ENCODE measurements around the gene NBEAL1. TPM values are rescaled to one million over a fixed set of nuclear protein-coding genes. Genes with fewer than 3 reads are reported as not detected.
A peak's percentile ranks its signal among the peaks of the same experiment; 100 is the strongest.
"Not testable (repeated sequence)": the region's sequence is repeated elsewhere in the genome, so short reads cannot be mapped to it uniquely, and the experiment has no call there.

Gene NBEAL1
- 12.2 and 13.5 TPM in 2 replicates for polyA plus RNA-seq (2013)

- Histone ChIP-seq H3K9ac (ENCODE audit: low read length) (peak within 1 kb of the TSS; percentile 95), H3K27ac (ENCODE audit: low read depth, low read length) (peak within 1 kb of the TSS; percentile 86), H4K91ac (ENCODE audit: low read depth, low read length) (peak within 1 kb of the TSS; percentile 86), H3K27me3 (ENCODE audit: insufficient read depth, low read length) (no peaks in the 10 kb centered on the region), H2BK5ac (ENCODE audit: low read depth, low read length, poor library complexity) (peak within 1 kb of the TSS; percentile 93), H3K4me3 (ENCODE audit: low read depth, low read length) (peak within 1 kb of the TSS; percentile 84), H3K23ac (ENCODE audit: low read length) (no peak within 1 kb of the TSS), H2AFZ (ENCODE audit: insufficient read depth, low read length, poor library complexity) (peak within 1 kb of the TSS; percentile 65), H2BK12ac (ENCODE audit: low read length) (peak within 1 kb of the TSS; percentile 32), H3K4me1 (ENCODE audit: control insufficient read depth in 1 of 2, insufficient read depth in 2 of 2, low read length in 2 of 2) (peaks cover 0 to 4% of the 10 kb centered on the region in 2 experiments), H2BK120ac (ENCODE audit: insufficient read depth, low read length, poor library complexity) (peak within 1 kb of the TSS; percentile 80), H3K9me3 (ENCODE audit: insufficient read depth, low read depth, low read length) (no peaks in the 10 kb centered on the region), H3K18ac (ENCODE audit: low read length) (peak within 1 kb of the TSS; percentile 82), H4K12ac (ENCODE audit: low read depth, low read length) (peak within 1 kb of the TSS; percentile 80), H3K14ac (ENCODE audit: low read length) (peak within 1 kb of the TSS; percentile 76), H3K79me1 (ENCODE audit: low read length) (peaks cover 6% of the 10 kb centered on the region), H4K8ac (ENCODE audit: low read depth, low read length) (peak within 1 kb of the TSS; percentile 81), H2AK5ac (ENCODE audit: low read length) (peak within 1 kb of the TSS; percentile 35), H3K4ac (ENCODE audit: low read depth, low read length) (peak within 1 kb of the TSS; percentile 64), H3K36me3 (ENCODE audit: control insufficient read depth in 1 of 2, insufficient read depth in 2 of 2, low read length in 2 of 2) (no peaks in the 10 kb centered on the region), H3K4me2 (ENCODE audit: low read length) (peak within 1 kb of the TSS; percentile 69), H3K79me2 (ENCODE audit: control insufficient read depth, insufficient read depth, low read length, poor library complexity) (peaks cover 4% of the 10 kb centered on the region)
- no CpG with 5 or more reads among the region's 59 CpGs for WGBS (ENCODE audit: extremely low coverage, insufficient coverage, insufficient read length)
- peak; percentile 99 to 100 for DNase-seq
Observed at GRCh38 chr2:203014456-203015199, at the start of gene NBEAL1. Gene NBEAL1, plus strand, starts transcription at chr2:203014875. Its CDS starts 1,510 bp downstream, at chr2:203016385.

DNA sequence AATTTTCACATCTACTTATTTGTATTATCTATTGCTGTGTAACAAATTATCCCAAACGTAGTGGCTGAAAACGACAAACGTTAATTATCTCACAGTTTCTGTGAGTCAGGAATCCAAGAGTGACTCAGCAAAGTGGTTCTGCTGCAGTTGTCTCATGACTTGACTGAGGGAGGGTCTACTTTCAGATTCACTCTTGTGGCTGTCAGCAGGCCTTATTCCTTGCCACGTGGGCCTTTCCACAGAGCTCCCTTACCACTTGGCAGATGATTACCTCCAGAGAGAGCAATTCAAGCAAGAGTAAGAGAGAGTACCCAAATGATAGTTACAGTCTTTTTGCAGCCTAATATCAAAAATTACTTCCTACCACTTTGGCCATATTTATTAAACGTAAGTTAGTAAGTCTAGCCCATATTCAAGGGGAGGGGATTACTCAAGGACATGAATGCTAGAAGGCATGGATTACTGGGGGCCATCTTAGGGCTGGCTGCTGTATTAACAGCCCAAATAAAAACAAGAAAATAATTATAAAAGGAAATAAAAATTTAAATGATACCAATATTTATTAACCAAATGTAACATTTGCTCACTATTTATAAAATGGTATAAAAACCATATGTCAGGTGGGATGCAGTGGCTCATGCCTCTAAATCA lies 48.7 kb upstream of the NBEAL1 start:
- Histone ChIP-seq H4K12ac (ENCODE audit: low read depth, low read length) (no peak overlapping the region), H3K79me2 (ENCODE audit: control insufficient read depth, insufficient read depth, low read length, poor library complexity) (no peaks in the 10 kb centered on the region), H3K4ac (ENCODE audit: low read depth, low read length) (no peak overlapping the region), H3K4me3 (ENCODE audit: low read depth, low read length) (no peak overlapping the region), H3K4me1 (ENCODE audit: control insufficient read depth in 1 of 2, insufficient read depth in 2 of 2, low read length in 2 of 2) (peaks cover 0 to 1% of the 10 kb centered on the region in 2 experiments), H2AK5ac (ENCODE audit: low read length) (no peak overlapping the region), H3K14ac (ENCODE audit: low read length) (no peak overlapping the region), H4K91ac (ENCODE audit: low read depth, low read length) (no peak overlapping the region), H3K9ac (ENCODE audit: low read length) (no peak overlapping the region), H3K4me2 (ENCODE audit: low read length) (peak overlapping the region; percentile 36), H2BK120ac (ENCODE audit: insufficient read depth, low read length, poor library complexity) (no peak overlapping the region), H3K18ac (ENCODE audit: low read length) (no peak overlapping the region), H2BK12ac (ENCODE audit: low read length) (peak overlapping the region; percentile 53), H3K36me3 (ENCODE audit: control insufficient read depth in 1 of 2, insufficient read depth in 2 of 2, low read length in 2 of 2) (no peaks in the 10 kb centered on the region), H2AFZ (ENCODE audit: insufficient read depth, low read length, poor library complexity) (no peak overlapping the region), H3K27ac (ENCODE audit: low read depth, low read length) (no peak overlapping the region), H3K9me3 (ENCODE audit: insufficient read depth, low read depth, low read length) (no peaks in the 10 kb centered on the region), H3K79me1 (ENCODE audit: low read length) (no peaks in the 10 kb centered on the region), H3K23ac (ENCODE audit: low read length) (no peak overlapping the region), H2BK5ac (ENCODE audit: low read depth, low read length, poor library complexity) (no peak overlapping the region), H3K27me3 (ENCODE audit: insufficient read depth, low read length) (no peaks in the 10 kb centered on the region), H4K8ac (ENCODE audit: low read depth, low read length) (no peak overlapping the region)
- peak; percentile 17 to 50 for DNase-seq
- WGBS (ENCODE audit: extremely low coverage, insufficient coverage, insufficient read length) = no CpG with 5 or more reads among the region's 5 CpGs

DNA sequence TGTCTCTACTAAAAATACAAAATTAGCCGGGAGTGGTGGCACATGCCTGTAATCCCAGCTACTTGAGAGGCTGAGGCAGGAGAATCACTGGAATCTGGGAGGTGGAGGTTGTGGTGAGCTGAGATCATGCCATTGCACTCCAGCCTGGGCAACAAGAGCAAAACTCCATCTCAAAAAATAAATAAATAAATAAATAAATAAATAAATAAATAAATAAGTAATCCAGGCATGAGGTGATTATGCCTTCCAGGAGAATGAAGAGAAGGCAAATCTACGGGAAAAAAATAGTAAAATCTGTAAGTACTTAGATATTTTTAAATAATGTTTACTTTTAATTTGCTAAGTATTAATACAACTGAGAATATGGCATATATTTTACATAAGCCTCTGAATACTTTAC lies 45.3 kb upstream of the NBEAL1 start:
- not testable (repeated sequence) for H4K8ac ChIP-seq (ENCODE audit: low read depth, low read length); H3K79me1 ChIP-seq (ENCODE audit: low read length); H3K27ac ChIP-seq (ENCODE audit: low read depth, low read length); DNase-seq; H4K12ac ChIP-seq (ENCODE audit: low read depth, low read length); H4K91ac ChIP-seq (ENCODE audit: low read depth, low read length); H3K9ac ChIP-seq (ENCODE audit: low read length); H3K4me2 ChIP-seq (ENCODE audit: low read length); H2AFZ ChIP-seq (ENCODE audit: insufficient read depth, low read length, poor library complexity); H3K36me3 ChIP-seq (ENCODE audit: control insufficient read depth in 1 of 2, insufficient read depth in 2 of 2, low read length in 2 of 2); H3K18ac ChIP-seq (ENCODE audit: low read length); H2BK120ac ChIP-seq (ENCODE audit: insufficient read depth, low read length, poor library complexity); H3K79me2 ChIP-seq (ENCODE audit: control insufficient read depth, insufficient read depth, low read length, poor library complexity); H3K4me3 ChIP-seq (ENCODE audit: low read depth, low read length); H3K9me3 ChIP-seq (ENCODE audit: insufficient read depth, low read depth, low read length); H3K27me3 ChIP-seq (ENCODE audit: insufficient read depth, low read length); H2BK12ac ChIP-seq (ENCODE audit: low read length); H3K23ac ChIP-seq (ENCODE audit: low read length); H3K4ac ChIP-seq (ENCODE audit: low read depth, low read length); H2AK5ac ChIP-seq (ENCODE audit: low read length); H3K14ac ChIP-seq (ENCODE audit: low read length); H3K4me1 ChIP-seq (ENCODE audit: control insufficient read depth in 1 of 2, insufficient read depth in 2 of 2, low read length in 2 of 2); H2BK5ac ChIP-seq (ENCODE audit: low read depth, low read length, poor library complexity)
- WGBS (ENCODE audit: extremely low coverage, insufficient coverage, insufficient read length) = no CpG with 5 or more reads among the region's 2 CpGs

DNA sequence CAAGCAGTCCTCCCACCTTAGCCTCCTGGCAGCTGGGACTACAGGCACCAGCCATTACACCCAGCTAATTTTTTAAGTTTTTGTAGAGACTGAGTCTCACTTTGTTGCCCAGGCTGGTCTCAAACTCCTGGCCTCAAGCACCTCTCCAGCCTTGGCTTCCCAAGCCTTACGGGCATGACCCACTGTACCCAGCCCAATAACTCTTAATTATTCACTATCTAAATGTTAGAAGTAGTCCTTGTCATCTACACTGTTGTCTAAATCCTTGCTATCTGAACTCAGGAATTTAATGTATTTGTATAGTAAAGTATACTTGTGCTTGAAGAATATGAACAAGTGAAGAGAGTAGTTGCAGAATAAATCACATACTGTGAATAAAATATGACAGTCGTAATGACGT lies 37.9 kb upstream of the NBEAL1 start:
- Histone ChIP-seq H3K14ac (ENCODE audit: low read length) (no peak overlapping the region), H3K4ac (ENCODE audit: low read depth, low read length) (no peak overlapping the region), H3K23ac (ENCODE audit: low read length) (no peak overlapping the region), H3K79me2 (ENCODE audit: control insufficient read depth, insufficient read depth, low read length, poor library complexity) (no peaks in the 10 kb centered on the region), H2BK120ac (ENCODE audit: insufficient read depth, low read length, poor library complexity) (no peak overlapping the region), H3K18ac (ENCODE audit: low read length) (no peak overlapping the region), H4K91ac (ENCODE audit: low read depth, low read length) (no peak overlapping the region), H2AK5ac (ENCODE audit: low read length) (no peak overlapping the region), H3K4me1 (ENCODE audit: control insufficient read depth in 1 of 2, insufficient read depth in 2 of 2, low read length in 2 of 2) (no peaks in the 10 kb centered on the region), H3K27ac (ENCODE audit: low read depth, low read length) (no peak overlapping the region), H2AFZ (ENCODE audit: insufficient read depth, low read length, poor library complexity) (no peak overlapping the region), H3K9ac (ENCODE audit: low read length) (no peak overlapping the region), H4K8ac (ENCODE audit: low read depth, low read length) (no peak overlapping the region), H2BK12ac (ENCODE audit: low read length) (no peak overlapping the region), H3K79me1 (ENCODE audit: low read length) (no peaks in the 10 kb centered on the region), H3K27me3 (ENCODE audit: insufficient read depth, low read length) (no peaks in the 10 kb centered on the region), H3K4me2 (ENCODE audit: low read length) (no peak overlapping the region), H3K36me3 (ENCODE audit: control insufficient read depth in 1 of 2, insufficient read depth in 2 of 2, low read length in 2 of 2) (no peaks in the 10 kb centered on the region), H3K4me3 (ENCODE audit: low read depth, low read length) (no peak overlapping the region), H3K9me3 (ENCODE audit: insufficient read depth, low read depth, low read length) (peaks cover 2% of the 10 kb centered on the region), H4K12ac (ENCODE audit: low read depth, low read length) (no peak overlapping the region), H2BK5ac (ENCODE audit: low read depth, low read length, poor library complexity) (no peak overlapping the region)
- DNase-seq = no peak
- WGBS (ENCODE audit: extremely low coverage, insufficient coverage, insufficient read length) = no CpG with 5 or more reads among the region's 3 CpGs
